22Rv1 (cell line): Measurements from ENCODE around the gene PERM1.

Source experiments
- CTCF ChIP-seq: fragments of 450-650 bp; IDR thresholded peaks from 2 replicates; pipeline ENCODE4 v1.5.1; 2017; ENCODE audit warnings: mild to moderate bottlenecking
- ZFX ChIP-seq: fragments of 450-650 bp; IDR thresholded peaks from 2 replicates; pipeline ENCODE4 v1.6.1; 2017; ENCODE audit warnings: antibody characterized with exemption, borderline replicate concordance

GRCh38 chr1:981955-982558, at the start of gene PERM1:
- TF ChIP-seq CTCF: no peak
- no peak for TF ChIP-seq ZFX
